ENCODE measurements around the gene MLLT10. TPM values are rescaled to one million over a fixed set of nuclear protein-coding genes. Genes with fewer than 3 reads are reported as not detected.

MLLT10 gene
- total RNA-seq, 1 experiment from 2014 or later, result 45.2 TPM

DNA sequence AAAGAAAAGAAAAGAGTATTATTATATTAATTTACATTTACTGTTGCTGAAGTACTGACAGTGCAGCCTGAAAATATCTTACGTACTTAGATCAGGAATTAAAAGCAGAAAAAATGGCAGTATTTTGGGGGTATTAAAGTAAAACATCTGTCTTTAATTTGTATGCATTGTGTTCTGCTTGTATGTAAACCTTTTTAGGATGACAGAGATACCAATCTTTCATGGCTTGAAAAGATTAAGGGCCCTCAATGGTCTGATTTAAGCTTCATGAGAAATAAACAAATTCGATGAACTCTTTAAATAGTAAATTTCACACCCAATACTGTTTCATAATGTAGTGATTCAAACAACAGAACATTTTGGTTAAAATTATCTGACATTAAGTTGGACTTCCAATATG, 116.3 kb downstream of the MLLT10 start:
- Histone ChIP-seq H3K79me2 (ENCODE audit: insufficient read depth, low read length) (peaks cover 87% of the 10 kb centered on the region), H3K4me3 (replicated peaks in 1 of 2; ENCODE audit: low read depth in 1 of 2, low read length in 2 of 2) (no peak overlapping the region), H3K27me3 (ENCODE audit: insufficient read depth, low read length) (no peaks in the 10 kb centered on the region), H4K20me1 (ENCODE audit: insufficient read depth) (peaks cover 3% of the 10 kb centered on the region; the same call in 1 of the 2 replicates), H2AFZ (ENCODE audit: low read depth, low read length, poor library complexity, severe bottlenecking) (no peak overlapping the region), H3K36me3 (ENCODE audit: control insufficient read depth in 1 of 2, insufficient read depth in 2 of 2, low read length in 2 of 2) (0 out of 4 replicates have a peak, but pooled peaks cover 0 to 4% of the 10 kb centered on the region in 2 experiments), H3K27ac (ENCODE audit: low read depth, low read length) (no peak overlapping the region), H3K9ac (ENCODE audit: low read length) (no peak overlapping the region), H3K4me2 (ENCODE audit: low read length) (no peak overlapping the region), H3K9me3 (ENCODE audit: control insufficient read depth in 1 of 2, insufficient read depth in 1 of 2, low read depth in 1 of 2, low read length in 2 of 2) (no peaks in the 10 kb centered on the region), H3K4me1 (ENCODE audit: control insufficient read depth in 1 of 2, insufficient read depth in 2 of 2, low read length in 2 of 2) (no peaks in the 10 kb centered on the region), H3K9me2 (ENCODE audit: insufficient read depth) (no peaks in the 10 kb centered on the region)
- ChIA-PET POLR2A (no interaction called here), CTCF (no interaction called here), RAD21 (ENCODE audit: low non-redundant PET in 1 of 2, low total read pairs in 2 of 2, uncharacterized antibody in 2 of 2, unreplicated experiment in 2 of 2) (no interaction called here)
- TF ChIP-seq CEBPB (IDR thresholded peaks at IDR 0.05; ENCODE audit: low read depth) (no peak), TCF7L2 (IDR thresholded peaks at IDR 0.05; ENCODE audit: borderline replicate concordance, extremely low read depth, insufficient read depth, insufficient read length) (no peak), SP1 (IDR thresholded peaks at IDR 0.05; ENCODE audit: low read depth) (no peak), EZH2phosphoT487 (IDR thresholded peaks at IDR 0.05; ENCODE audit: borderline replicate concordance) (no peak), JUND (IDR thresholded peaks at IDR 0.05) (no peak), SIN3A (IDR thresholded peaks at IDR 0.05; ENCODE audit: low read depth) (no peak), POLR2AphosphoS5 (IDR thresholded peaks at IDR 0.05; ENCODE audit: low read depth, low read length) (no peak), YY1 (IDR thresholded peaks at IDR 0.05; ENCODE audit: extremely low read depth, insufficient replicate concordance, low read depth, low read length) (no peak), ELF1 (IDR thresholded peaks at IDR 0.05; ENCODE audit: borderline replicate concordance, low read depth) (no peak), SRF (IDR thresholded peaks at IDR 0.05; ENCODE audit: low read depth) (no peak)
- TF ChIP-seq, protein P1, sequence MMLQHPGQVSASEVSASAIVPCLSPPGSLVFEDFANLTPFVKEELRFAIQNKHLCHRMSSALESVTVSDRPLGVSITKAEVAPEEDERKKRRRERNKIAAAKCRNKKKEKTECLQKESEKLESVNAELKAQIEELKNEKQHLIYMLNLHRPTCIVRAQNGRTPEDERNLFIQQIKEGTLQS (IDR thresholded peaks at IDR 0.05), result no peak
- TF ChIP-seq, protein P2, sequence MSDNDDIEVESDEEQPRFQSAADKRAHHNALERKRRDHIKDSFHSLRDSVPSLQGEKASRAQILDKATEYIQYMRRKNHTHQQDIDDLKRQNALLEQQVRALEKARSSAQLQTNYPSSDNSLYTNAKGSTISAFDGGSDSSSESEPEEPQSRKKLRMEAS (IDR thresholded peaks at IDR 0.05), result no peak
- DNase-seq (ENCODE audit: low read depth, low spot score), result no peak
- no TSS peak for BruUV-seq (replicated peaks)
- intact Hi-C loops (cut with micrococcal nuclease), result no loop called here
- no peak for ATAC-seq

DNA sequence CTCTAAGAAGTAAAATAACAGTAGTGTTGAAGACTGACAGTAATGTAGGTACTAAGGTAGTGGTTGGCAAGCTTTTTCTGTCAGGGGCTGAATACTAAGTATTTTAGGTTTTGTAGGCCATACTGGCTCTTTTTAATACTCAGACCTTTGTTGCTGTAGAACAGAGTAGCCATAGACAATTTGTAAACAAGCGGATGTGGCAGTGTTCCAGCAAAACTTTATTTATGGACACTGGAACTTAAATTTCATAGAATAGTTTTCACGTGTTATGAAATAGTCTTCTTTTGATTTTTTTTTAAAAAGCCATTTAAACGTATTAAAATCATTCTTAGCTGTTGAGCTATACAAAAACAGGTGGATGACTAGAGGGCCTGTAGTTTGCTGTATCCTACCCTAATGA, 121.2 kb downstream of the MLLT10 start:
- H3K9me3 ChIP-seq (ENCODE audit: control insufficient read depth in 1 of 2, insufficient read depth in 1 of 2, low read depth in 1 of 2, low read length in 2 of 2), result no peaks in the 10 kb centered on the region
- 0 out of 4 replicates have a peak, but pooled peaks cover 0 to 4% of the 10 kb centered on the region in 2 experiments for H3K36me3 ChIP-seq (ENCODE audit: control insufficient read depth in 1 of 2, insufficient read depth in 2 of 2, low read length in 2 of 2)
- no peak overlapping the region for H3K27ac ChIP-seq (ENCODE audit: low read depth, low read length)
- POLR2A ChIA-PET, result no interaction called here
- H2AFZ ChIP-seq (ENCODE audit: low read depth, low read length, poor library complexity, severe bottlenecking), result no peak overlapping the region
- H3K79me2 ChIP-seq (ENCODE audit: insufficient read depth, low read length), result peaks cover 86% of the 10 kb centered on the region
- H3K9ac ChIP-seq (ENCODE audit: low read length), result no peak overlapping the region
- no peak for ATAC-seq
- H3K4me1 ChIP-seq (ENCODE audit: control insufficient read depth in 1 of 2, insufficient read depth in 2 of 2, low read length in 2 of 2), result no peaks in the 10 kb centered on the region
- H3K4me3 ChIP-seq (replicated peaks in 1 of 2; ENCODE audit: low read depth in 1 of 2, low read length in 2 of 2), result no peak overlapping the region
- no peaks in the 10 kb centered on the region for H3K27me3 ChIP-seq (ENCODE audit: insufficient read depth, low read length)
- TF ChIP-seq, protein P2 (IDR thresholded peaks at IDR 0.05), result no peak
- TF ChIP-seq SIN3A (IDR thresholded peaks at IDR 0.05; ENCODE audit: low read depth) (no peak), EZH2 (IDR thresholded peaks at IDR 0.05) (no peak), YY1 (IDR thresholded peaks at IDR 0.05; ENCODE audit: extremely low read depth, insufficient replicate concordance, low read depth, low read length) (no peak), SRF (IDR thresholded peaks at IDR 0.05; ENCODE audit: low read depth) (no peak), EGR1 (IDR thresholded peaks at IDR 0.05; ENCODE audit: low read depth) (no peak)
- CTCF ChIA-PET, result no interaction called here
- RAD21 ChIA-PET (ENCODE audit: low non-redundant PET in 1 of 2, low total read pairs in 2 of 2, uncharacterized antibody in 2 of 2, unreplicated experiment in 2 of 2), result no interaction called here
- BruUV-seq (replicated peaks), result no TSS peak
- no peak overlapping the region for H3K4me2 ChIP-seq (ENCODE audit: low read length)
- H4K20me1 ChIP-seq (ENCODE audit: insufficient read depth), result no peaks in the 10 kb centered on the region; the same call in 1 of the 2 replicates
- intact Hi-C loops (cut with micrococcal nuclease), result no loop called here
- DNase-seq (ENCODE audit: low read depth, low spot score), result no peak
- H3K9me2 ChIP-seq (ENCODE audit: insufficient read depth), result no peaks in the 10 kb centered on the region
